Measurements from ENCODE around the gene CARD18. TPM values are rescaled to one million over a fixed set of nuclear protein-coding genes. Genes with fewer than 3 reads are reported as not detected.

The CARD18 gene, protein sequence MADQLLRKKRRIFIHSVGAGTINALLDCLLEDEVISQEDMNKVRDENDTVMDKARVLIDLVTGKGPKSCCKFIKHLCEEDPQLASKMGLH
- total RNA-seq = not detected
- not detected for polyA plus RNA-seq (2013, experiment 1 of 2)
- not detected for polyA plus RNA-seq (2013, experiment 2 of 2)
- long read RNA-seq, experiment 1 = 0 reads
- long read RNA-seq, experiment 2 = 0 reads
- long read RNA-seq, experiment 3 = 0 reads
- long read RNA-seq, experiment 4 = 0 reads

DNA sequence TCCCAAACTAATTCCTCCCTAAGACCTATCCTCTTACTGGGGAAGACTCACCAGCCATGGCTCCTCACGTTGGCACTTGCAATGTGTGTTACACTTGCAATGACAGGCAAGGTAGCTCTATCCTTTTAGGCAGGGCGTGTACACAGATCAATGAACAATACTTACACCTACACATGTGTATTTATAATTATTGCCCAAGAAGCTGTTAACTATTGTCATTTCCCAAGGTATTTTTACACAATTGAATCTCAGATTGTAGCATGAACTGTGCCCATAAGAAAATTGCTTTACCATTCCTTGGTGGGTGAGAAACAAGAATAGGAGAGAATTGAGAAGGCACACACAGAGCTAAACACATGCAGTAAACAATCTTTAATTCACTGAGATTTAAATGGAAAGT is at the start of gene CARD18:
Gene CARD18, minus strand, starts transcription at position 101 of the 400 bp plus-strand sequence. Its CDS starts 43 bp downstream, at position 58.
- TF ChIP-seq, protein P1, sequence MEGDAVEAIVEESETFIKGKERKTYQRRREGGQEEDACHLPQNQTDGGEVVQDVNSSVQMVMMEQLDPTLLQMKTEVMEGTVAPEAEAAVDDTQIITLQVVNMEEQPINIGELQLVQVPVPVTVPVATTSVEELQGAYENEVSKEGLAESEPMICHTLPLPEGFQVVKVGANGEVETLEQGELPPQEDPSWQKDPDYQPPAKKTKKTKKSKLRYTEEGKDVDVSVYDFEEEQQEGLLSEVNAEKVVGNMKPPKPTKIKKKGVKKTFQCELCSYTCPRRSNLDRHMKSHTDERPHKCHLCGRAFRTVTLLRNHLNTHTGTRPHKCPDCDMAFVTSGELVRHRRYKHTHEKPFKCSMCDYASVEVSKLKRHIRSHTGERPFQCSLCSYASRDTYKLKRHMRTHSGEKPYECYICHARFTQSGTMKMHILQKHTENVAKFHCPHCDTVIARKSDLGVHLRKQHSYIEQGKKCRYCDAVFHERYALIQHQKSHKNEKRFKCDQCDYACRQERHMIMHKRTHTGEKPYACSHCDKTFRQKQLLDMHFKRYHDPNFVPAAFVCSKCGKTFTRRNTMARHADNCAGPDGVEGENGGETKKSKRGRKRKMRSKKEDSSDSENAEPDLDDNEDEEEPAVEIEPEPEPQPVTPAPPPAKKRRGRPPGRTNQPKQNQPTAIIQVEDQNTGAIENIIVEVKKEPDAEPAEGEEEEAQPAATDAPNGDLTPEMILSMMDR (conservative IDR thresholded peaks at IDR 0.05) = no peak
- Histone ChIP-seq H3K27ac (ENCODE audit: low read depth, low read length) (no peak within 1 kb of the TSS), H3K4me1 (ENCODE audit: control insufficient read depth, insufficient read depth, low read length) (no peaks in the 10 kb centered on the region), H3K9ac (ENCODE audit: extremely low read depth, low read length, poor library complexity, severe bottlenecking) (no peak within 1 kb of the TSS), H3K27me3 (ENCODE audit: control insufficient read depth, insufficient read depth, low read length, poor library complexity, severe bottlenecking) (no peaks in the 10 kb centered on the region), H3K9me3 (ENCODE audit: control insufficient read depth, low read length) (no peaks in the 10 kb centered on the region), H3K36me3 (ENCODE audit: control insufficient read depth, insufficient read depth, low read length) (no peaks in the 10 kb centered on the region), H3K4me3 (ENCODE audit: low read length) (no peak within 1 kb of the TSS)
- Mint-ChIP-seq H3K4me1 (no peaks in the 10 kb centered on the region), H3K4me3 (no peak within 1 kb of the TSS), H3K27ac (no peak within 1 kb of the TSS), H3K9me3 (peaks cover 2% of the 10 kb centered on the region), H3K27me3 (ENCODE audit: insufficient read depth) (no peaks in the 10 kb centered on the region), H3K36me3 (ENCODE audit: low read depth) (no peaks in the 10 kb centered on the region)
- no peak for DNase-seq
- 82 to 93% methylated on average over 2 of the region's 2 CpGs for WGBS, 2 experiments (ENCODE audit: insufficient coverage in 1 of 2, insufficient read length in 1 of 2)

DNA sequence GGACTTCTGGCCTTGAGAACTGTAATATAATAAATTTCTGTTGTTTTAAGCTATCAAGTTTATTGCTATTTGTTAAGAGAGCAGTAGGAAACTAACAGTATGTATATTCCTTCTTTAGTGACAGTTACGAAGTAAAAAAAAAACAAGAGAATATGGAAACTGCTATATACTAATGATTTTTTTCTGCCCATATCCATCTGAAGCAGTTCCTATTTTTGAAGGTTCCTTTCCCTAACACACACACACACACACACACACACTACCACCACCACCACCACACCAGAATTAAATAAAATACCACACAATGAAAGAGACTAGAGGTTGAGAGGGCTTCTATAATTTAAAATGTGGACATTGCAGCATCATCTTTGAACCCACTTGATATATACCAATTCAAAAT is 44.4 kb upstream of the CARD18 start:
- H3K4me1 ChIP-seq (ENCODE audit: control insufficient read depth, insufficient read depth, low read length) = no peaks in the 10 kb centered on the region
- H3K27me3 ChIP-seq (ENCODE audit: control insufficient read depth, insufficient read depth, low read length, poor library complexity, severe bottlenecking) = no peaks in the 10 kb centered on the region
- H3K9me3 ChIP-seq (ENCODE audit: control insufficient read depth, low read length) = no peaks in the 10 kb centered on the region
- H3K36me3 ChIP-seq (ENCODE audit: control insufficient read depth, insufficient read depth, low read length) = no peaks in the 10 kb centered on the region
- H3K4me3 ChIP-seq (ENCODE audit: low read length) = no peak overlapping the region
- no CpG with 5 or more reads among the region's 1 CpG for WGBS, 2 experiments (ENCODE audit: insufficient coverage in 1 of 2, insufficient read length in 1 of 2)
- Mint-ChIP-seq H3K4me1 (no peaks in the 10 kb centered on the region), H3K4me3 (no peak overlapping the region), H3K27ac (no peak overlapping the region), H3K36me3 (ENCODE audit: low read depth) (no peaks in the 10 kb centered on the region), H3K9me3 (no peaks in the 10 kb centered on the region), H3K27me3 (ENCODE audit: insufficient read depth) (no peaks in the 10 kb centered on the region)
- TF ChIP-seq, protein P1 (conservative IDR thresholded peaks at IDR 0.05) = no peak
- no peak for DNase-seq
- no peak overlapping the region for H3K27ac ChIP-seq (ENCODE audit: low read depth, low read length)
- H3K9ac ChIP-seq (ENCODE audit: extremely low read depth, low read length, poor library complexity, severe bottlenecking) = no peak overlapping the region

DNA sequence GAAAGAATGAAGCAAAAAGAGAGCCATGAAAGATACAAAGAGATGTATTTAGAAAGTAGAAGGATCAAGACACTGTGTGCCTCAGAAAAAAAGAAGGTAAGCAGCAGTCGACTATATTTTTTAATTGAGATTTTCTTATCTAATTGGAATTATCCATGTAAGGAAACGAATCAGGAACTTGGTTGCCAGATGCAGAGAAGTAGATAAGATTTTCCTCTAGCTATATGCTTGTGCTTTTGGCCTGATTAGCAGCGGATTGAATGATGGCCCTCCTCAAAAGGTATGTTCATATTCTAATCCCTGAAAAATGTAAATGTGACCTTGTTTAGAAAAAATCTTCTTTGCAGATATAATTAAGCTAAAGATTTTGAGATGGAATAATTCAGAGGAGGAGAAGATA is 43.9 kb upstream of the CARD18 start:
- H3K27me3 Mint-ChIP-seq (ENCODE audit: insufficient read depth) = no peaks in the 10 kb centered on the region
- H3K4me1 ChIP-seq (ENCODE audit: control insufficient read depth, insufficient read depth, low read length) = no peaks in the 10 kb centered on the region
- no peak overlapping the region for H3K27ac ChIP-seq (ENCODE audit: low read depth, low read length)
- H3K9ac ChIP-seq (ENCODE audit: extremely low read depth, low read length, poor library complexity, severe bottlenecking) = no peak overlapping the region
- no peak for DNase-seq
- no peaks in the 10 kb centered on the region for H3K9me3 ChIP-seq (ENCODE audit: control insufficient read depth, low read length)
- H3K36me3 ChIP-seq (ENCODE audit: control insufficient read depth, insufficient read depth, low read length) = no peaks in the 10 kb centered on the region
- no peaks in the 10 kb centered on the region for H3K36me3 Mint-ChIP-seq (ENCODE audit: low read depth)
- H3K27me3 ChIP-seq (ENCODE audit: control insufficient read depth, insufficient read depth, low read length, poor library complexity, severe bottlenecking) = no peaks in the 10 kb centered on the region
- H3K9me3 Mint-ChIP-seq = no peaks in the 10 kb centered on the region
- H3K4me1 Mint-ChIP-seq = no peaks in the 10 kb centered on the region
- no peak overlapping the region for H3K4me3 ChIP-seq (ENCODE audit: low read length)
- TF ChIP-seq, protein P1 (conservative IDR thresholded peaks at IDR 0.05) = no peak
- 67 to 88% methylated on average over 1 to 3 of the region's 3 CpGs for WGBS, 2 experiments (ENCODE audit: insufficient coverage in 1 of 2, insufficient read length in 1 of 2)
- no peak overlapping the region for H3K27ac Mint-ChIP-seq
- no peak overlapping the region for H3K4me3 Mint-ChIP-seq
